Uterus (tissue), 2 donors: ENCODE measurements around the gene KRTAP5-10.

Experiments
- CTCF ChIP-seq, 4 experiments: fragments of 200-600 bp in 2 of 4; fragments of 450-650 bp in 2 of 4; sonication (generic) in 2 of 4; IDR thresholded peaks; one replicate each; pipeline ENCODE4 v1.5.1; 2016 to 2019; ENCODE audit warnings: antibody characterized with exemption in 4 of 4, mild to moderate bottlenecking in 2 of 4, moderate library complexity in 1 of 4
- POLR2A ChIP-seq, 2 donors: fragments of 450-650 bp; IDR thresholded peaks; one replicate each; pipeline ENCODE4 v1.6.1; 2016; ENCODE audit warnings: antibody characterized with exemption in 2 of 2, mild to moderate bottlenecking in 1 of 2, moderate library complexity in 1 of 2

DNA sequence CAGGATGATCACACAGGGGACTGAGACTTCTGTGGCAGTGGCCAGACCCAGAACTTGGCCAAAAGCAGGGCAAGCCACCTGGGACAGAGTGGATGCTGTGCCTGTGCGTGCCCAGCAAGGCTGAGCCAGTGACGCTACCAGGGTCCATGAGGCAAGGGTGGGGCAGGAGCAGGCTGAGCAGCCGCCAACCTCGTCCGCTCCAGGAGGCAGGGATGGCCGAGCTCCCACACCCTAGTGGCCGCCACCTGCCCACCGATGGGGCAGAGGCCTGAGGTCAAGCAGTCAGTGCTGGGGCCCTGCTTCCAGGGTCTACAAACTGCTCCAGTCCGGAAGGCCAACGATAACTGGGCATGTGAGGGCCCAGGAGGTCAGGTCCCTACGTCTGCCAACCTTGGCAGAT lies 9.9 kb upstream of the KRTAP5-10 start:
- TF ChIP-seq POLR2A (IDR thresholded peaks at IDR 0.05) = no peak
- no peak for TF ChIP-seq CTCF (IDR thresholded peaks at IDR 0.05)
